Stimulated activated CD8-positive, alpha-beta memory T cell treated with anti-CD3 and anti-CD28 coated beads, Interleukin-7, amount 100 ng/mL, for 24 hours (primary cell): ENCODE measurements around the gene WDFY2.
"Not testable (repeated sequence)": the region's sequence is repeated elsewhere in the genome, so short reads cannot be mapped to it uniquely, and the experiment has no call there.

Source experiments
- DNase-seq: peaks from one replicate; pipeline ENCODE4 v3.0.0-alpha.2; 2020; ENCODE audit warnings: low read depth

WDFY2 gene

DNA sequence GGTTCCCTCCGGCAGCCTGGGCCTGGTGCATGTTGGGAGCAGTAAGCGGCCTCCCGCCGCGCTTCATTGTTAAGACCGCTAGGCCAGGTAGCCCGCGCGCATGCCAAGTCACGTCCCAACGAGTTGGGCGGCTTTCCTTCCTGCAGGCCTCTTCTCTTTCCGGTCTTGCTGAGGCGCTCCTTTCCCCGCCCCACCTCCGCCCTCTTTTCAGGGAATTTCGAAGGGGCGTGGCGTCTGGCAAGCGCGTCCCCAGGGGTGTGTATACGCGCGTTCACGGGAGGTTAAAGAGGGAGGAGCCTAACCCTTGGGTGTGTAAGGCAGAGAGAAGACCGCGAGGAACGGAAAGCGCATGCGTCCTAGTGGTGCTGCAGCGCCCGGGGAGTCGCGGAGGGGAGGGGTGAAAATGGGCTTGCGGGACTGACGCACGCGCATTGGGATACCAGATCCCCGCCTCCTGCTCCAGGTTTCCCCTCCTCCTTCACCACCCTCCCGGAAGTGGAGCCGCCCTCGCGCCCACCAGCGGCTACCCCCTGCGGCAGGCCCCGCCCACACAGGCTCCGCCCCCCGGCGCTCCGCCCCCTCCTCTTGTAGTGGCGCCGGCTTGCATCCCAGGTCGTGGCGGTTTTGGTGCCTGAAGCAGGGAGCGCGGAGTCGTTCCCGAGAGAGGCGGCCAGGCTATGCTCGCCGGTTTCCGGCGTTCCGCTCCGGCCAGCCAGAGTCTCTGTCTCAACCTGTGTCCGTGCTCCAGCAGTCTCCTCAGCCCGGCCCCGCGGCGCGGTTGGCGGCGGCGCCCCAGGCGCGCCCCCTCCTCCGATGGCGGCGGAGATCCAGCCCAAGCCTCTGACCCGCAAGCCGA lies at the start of gene WDFY2:
Gene WDFY2, plus strand, starts transcription at position 588 of the 856 bp plus-strand sequence. Its CDS starts 226 bp downstream, at position 814.
- DNase-seq = peak; percentile 98

DNA sequence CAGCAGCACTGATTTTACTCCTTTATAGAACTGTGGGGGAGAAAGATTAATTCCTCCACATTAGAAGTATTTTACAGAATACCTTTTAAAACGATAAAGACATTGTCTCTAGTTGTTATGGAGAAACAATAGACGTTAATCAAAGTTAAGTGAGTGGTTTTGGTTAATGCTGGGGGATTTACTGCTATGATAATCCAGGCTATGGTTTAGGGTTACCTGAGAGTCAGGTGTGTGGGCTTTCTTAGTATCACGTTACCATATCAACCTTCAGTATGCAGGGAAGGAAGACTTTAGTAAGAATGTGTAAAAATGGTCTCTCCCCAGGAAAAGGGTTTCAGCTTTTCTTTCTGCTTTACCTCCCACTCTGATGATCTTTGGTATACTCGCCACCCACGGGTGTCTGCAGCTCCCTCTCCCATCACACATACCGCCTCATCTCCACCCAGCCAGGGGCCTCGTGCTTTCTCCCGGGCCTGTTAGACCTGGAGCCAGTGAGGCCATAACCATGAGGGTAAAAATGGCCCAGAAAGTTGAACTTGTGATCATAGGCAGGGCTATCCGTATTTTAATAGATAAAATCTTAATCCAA lies 45.6 kb upstream of the WDFY2 start:
- no peak for DNase-seq

DNA sequence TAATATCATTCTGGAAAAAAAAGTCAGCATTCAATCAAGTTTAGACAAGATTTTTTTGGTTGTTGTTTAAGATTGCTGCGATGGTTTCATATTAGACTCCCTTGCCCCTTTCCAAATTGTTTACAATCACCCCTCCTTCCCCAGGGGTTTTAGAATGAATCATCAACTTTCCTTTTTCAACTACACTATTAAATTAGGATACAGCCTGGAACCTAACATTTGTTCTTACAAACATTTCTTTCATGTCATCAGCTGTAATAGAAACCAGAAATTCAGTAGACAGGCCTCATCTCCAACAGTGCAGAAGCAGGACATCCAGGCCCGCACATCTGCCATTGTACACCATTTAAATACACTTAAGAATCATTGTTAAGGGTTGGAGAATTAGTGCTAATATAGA lies 44.4 kb upstream of the WDFY2 start:
- DNase-seq = no peak

DNA sequence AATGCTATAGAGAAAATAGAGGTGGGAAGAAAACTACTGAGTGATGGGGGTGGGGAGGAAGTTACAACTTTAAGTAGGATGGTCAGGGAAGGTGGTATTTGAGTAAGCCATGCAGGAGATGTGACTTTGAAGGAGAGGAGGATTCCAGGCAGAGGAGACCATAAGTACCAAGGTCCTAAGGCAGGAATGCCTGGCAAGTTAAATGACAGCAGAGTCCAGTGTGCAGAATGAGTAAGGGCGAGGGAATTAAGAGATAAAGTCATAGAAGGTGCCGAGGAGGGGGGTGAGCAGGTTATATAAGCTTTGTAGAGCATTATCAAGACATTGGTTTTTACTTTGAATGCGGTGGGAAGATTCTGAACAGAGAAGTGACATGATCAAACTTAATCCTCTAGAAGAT lies 43.2 kb upstream of the WDFY2 start:
- no peak for DNase-seq

DNA sequence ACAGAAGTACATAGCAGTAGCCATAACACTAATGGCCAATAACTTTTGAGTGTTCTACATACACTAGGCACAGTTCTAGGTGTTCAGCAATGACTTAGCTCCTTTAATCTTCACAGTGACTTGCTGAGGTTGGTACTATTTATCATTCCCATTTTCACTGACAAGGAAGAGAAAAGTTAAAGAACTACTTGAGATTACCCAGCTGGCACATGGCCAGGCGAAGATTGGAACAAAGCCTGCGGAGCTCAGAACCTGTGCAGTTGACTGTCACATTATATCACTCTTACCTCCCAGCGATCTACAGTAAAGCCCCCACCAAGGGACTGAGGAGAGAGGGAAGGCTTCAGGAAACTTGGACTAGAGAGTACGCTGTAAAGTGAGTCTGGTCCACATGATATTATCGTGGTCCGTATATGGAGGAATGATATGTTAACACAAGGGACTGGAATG lies 42.4 kb upstream of the WDFY2 start:
- DNase-seq = no peak

DNA sequence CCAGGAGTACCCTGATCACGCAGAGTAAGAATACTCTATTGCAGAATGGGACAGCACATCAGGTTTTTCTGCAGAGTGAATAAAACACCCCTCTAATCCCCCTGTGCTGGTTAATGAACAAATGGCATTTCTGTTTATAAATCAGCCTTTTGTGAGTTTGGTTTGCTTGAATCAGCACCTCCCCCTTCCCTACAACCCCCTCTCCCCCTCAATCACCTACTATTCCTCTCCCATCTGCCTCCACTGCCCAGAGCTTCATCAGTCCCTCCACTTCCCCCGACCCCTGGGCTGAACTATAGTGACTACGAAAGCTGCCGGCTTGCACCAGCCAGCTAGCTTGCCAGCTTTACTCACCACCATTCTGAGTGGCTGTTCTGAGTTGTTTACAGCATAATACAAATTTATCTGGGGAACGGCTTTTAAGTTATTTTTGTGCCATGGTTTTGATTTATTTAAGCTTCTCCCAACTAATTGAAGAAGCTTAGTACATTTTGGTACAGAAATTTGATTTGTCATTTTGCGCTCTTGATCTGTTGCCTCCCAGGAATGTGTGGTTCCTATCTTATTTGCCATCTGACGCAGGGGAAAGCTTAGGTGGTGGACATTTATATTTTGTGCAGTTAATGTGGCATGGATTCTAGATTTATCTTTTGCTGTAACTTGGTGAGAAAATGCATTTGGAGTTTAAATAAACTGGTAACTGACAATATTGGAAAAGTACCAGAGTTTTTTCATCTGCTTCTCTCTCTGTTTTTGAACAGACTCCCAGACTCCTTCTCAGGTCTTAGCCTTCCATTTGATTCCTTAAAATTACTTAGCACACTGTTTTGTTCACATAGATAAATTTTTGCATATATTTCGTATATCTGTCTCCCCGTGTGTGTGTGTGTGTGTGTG lies 41.7 kb upstream of the WDFY2 start:
- DNase-seq = no peak

DNA sequence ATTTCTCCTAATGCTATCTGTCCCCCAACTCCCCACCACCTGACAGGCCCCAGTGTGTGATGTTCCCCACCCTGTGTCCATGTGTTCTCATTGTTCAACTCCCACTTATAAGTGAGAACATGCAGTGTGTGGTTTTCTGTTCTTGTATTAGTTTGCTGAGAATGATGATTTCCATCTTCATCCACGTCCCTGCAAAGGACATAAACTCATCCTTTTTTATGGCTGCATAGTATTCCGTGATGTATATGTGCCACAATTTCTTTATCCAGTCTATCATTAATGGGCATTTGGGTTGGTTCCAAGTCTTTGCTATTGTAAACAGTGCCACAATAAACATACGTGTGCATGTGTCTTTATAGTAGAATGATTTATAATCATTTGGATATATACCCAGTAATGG lies 38.8 kb upstream of the WDFY2 start:
- not testable (repeated sequence) for DNase-seq

DNA sequence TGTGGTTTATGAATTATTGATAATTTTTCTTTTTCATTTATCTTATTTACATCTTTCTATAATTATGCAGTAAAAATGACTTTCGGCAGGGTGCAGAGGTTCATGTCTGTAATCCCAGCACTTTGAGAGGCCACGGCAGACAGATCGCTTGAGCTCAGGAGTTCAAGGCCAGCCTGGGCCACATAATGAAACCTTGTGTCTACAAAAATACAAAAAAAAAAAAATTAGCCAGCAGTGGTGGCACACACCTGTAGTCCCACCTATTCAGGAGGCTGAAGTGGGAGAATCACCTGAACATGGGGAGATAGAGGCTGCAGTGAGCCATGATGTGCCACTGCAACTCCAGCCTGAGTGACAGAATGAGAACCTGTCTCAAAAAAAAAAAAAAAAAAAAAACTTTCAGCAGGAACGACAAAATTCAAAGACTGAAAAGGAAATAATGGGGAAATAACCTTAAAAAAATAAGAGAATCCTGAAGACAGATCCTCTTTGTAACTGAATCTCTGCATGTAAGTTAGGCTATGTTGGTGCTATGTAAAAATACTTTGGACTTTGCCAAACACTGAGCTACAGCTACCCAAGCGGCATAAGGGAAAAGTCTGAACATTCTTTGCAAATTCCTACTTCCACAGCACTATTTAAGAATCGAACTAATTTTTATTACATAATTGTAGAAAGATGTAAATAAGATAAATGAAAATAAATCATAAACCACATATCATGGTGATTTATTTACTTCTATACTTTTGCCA lies 36.7 kb upstream of the WDFY2 start:
- no peak for DNase-seq

DNA sequence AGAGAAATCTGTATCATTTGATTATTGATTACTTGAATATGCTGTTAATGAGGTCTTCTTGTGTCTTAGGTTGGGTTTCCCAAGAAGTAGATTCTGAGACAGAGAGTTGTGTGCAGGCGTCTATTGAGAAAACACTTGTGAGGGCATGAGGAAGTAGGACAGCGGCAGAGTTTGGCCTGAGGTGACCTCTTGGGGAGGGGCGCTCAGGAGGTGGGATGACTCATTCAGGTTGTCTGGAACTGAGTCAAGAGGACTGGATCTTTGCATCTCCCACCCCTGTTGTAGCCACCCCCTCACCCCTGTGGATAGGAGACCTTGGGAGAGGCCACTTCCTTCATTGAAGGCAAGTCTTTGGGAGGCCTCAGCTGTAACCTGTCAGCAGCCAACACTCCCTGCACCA lies 35.2 kb upstream of the WDFY2 start:
- no peak for DNase-seq

- DNase-seq = no peak
These were observed 34.7 kb upstream of the WDFY2 start for GRCh38 chr13:51549593-51549992.

- no peak for DNase-seq
These were observed 34.1 kb upstream of the WDFY2 start for GRCh38 chr13:51550151-51550550.

GRCh38 chr13:51551416-51551815 lies 32.8 kb upstream of the WDFY2 start:
- DNase-seq = no peak

DNA sequence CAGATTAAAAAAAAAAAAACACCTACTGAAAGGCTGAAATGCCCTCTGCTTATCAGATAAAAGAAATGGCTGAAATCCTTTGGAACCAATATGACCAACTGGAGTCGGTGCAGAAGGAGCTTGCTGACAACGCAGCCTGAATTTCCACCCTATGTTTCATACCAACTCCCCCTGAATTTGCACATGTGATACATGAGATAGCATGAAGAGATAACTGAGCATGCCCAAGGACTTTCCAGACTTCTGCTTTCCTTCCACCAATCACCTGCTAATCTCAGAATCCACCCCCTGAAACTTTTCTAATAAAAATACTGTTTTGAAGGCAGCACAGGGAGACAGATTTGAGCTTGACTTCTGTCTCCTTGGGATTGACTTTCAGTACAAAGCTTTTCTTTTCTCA lies 32.2 kb upstream of the WDFY2 start:
- no peak for DNase-seq

DNA sequence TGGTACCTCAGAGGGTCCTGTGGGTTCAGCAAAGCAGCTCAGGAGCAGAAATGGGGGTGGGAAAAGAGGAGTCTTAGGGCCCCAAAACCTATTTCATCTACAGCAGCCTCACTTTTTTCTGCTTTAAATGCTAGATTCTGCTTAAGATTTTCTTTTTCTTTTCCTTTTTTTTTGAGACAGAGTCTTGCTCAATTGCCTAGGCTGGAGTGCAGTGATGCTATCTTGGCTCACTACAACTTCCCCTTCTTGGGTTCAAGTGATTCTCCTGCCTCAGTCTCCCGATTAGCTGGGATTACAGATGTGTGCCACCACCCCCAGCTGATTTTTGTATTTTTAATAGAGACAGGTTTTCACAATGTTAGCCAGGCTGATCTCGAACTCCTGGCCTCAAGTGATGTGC lies 30.7 kb upstream of the WDFY2 start:
- no peak for DNase-seq

DNA sequence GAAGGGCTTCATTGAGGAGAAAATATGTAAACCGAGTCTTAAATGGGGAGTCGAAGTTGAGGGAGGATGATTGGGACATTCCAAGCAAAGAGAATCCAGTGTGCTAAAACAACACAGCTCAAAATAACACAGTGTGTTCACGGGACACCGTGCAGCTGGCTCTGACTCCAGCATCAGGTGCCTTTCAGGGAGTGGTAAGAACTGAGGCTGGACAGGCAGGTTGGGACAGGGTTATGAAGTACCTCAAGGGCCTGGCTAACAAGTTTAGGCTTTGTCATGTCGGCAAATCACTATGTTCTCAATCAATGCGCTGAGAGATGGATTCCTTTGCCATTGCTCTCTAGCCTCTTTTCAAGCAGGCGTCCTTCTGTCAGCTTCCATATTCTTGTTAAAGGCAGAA lies 27.5 kb upstream of the WDFY2 start:
- no peak for DNase-seq

DNA sequence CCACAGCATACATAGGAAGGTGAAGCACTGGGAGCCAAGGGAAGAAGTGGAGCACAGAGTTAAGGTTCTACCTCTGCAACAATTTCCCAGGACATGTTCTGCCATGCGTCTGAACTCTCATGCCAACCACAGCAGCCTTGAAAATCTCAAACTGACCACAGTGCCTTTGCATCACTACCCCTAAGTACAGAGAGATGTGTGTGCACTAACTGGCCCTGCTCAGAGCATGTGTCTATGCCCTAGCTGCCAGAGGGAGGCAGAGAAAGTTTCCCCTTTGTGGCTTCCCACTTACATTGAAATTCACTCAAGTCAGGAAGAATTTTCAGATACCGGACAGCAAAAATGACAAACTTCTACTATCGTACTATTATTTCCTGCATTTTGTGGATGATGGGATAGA lies 26.8 kb upstream of the WDFY2 start:
- DNase-seq = no peak

DNA sequence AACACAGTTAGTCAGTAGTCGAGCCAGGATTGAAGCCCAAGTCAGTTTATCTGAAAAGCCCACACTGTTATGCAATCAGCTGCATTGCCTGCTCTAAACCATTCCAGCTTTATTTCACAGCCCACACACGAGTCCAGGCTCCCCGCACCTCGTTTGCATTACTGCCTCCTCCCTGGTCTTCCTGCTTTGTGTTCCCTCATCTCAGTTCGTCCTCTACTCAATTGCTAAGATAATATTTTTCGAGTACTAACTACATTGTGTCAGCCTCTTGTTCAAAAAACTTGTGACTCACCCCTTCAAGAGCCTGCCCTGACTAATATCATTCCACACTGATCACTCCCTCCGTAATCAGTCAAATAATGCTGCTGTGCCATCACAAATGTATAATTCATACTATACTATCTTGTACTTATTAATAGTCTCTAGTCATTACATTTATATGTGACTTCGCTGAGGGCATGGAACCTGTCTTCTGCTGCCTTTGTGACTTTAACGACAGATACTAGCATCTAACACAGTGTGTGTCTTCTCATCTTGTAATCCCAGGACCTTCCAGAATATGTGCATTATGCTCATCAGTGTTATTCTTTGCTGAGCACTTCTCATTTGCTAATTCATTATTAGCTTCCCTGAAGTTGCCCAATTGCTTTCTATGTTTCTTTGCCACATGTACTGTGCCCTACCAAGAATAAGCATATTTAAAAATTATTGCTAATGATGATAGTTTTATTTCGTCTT lies 26.2 kb upstream of the WDFY2 start:
- no peak for DNase-seq

DNA sequence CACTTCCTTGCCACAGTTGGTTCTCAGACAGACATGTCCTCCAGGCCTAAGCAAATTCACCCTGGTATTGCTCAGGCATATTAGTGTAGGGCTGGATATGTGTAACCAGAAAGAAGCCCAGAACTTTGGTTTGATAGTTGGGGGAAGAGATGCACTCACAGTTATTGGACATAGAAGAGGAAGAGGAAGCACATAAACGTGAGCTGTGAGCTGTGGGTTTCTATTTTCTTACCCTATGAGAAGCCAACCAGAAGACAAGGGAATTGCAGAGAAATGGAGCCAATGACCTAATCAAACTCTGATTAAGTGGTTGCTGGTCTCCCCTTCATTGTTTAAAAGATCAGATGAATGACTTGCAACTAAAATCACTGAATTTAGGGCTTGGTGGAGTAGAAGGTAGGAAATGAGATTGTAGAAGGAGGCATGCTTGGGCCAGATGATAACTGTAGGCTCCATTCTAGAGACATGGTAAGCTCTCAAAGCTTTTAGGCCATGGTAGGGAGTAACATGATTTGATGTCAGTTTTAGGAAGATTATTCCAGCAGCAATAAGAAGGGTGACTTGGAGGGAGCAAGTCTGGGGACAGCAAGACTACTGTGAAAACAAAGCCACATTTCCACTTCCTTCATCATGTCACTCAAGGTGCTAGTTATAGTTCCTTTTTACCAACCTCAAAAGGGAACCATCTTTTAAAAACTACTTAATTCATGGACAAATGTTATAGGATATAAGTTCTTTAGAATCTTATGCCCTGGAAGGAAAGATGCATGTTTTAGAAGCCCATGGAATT lies 24.1 kb upstream of the WDFY2 start:
- no peak for DNase-seq

DNA sequence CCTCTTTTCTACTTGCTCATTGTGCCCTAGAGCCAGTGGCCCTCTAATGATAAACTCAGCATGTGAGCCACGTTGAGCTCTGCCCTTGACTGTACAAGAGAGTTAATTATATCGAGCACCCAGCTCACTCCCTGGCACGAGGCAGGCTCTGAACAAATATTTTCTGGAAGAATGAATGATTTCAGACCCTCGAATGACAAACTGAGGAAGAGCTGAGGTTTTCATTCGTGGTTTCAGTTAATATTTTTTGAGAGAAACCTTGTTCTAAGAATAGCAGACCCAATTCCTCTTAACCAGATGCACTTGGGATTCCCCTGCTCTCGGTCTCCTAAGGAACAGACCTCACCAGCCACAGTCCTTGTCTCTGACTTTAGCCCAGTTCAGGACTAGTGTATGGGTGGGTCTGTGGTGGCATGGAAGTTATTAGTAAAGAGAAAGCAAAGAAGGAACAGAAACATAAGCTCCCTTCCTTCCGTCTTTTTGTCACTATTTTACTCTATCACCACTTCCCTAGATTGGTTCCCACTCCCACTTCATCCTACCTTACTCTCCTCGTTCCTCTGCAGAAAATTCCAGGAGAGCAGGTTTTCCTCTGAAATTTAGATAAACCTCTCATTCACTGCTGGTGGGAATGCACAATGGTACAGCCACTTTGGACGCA lies 22.1 kb upstream of the WDFY2 start:
- DNase-seq = no peak

- no peak for DNase-seq
These were observed 20.0 kb upstream of the WDFY2 start for GRCh38 chr13:51564252-51564651.
